Activated B cell treated with CpG ODN at 0.5 μM for 24 hours (primary cell): ENCODE results near the gene GCAT. TPM values are rescaled to one million over a fixed set of nuclear protein-coding genes. Genes with fewer than 3 reads are reported as not detected.

Source experiments
- ATAC-seq: fragments of 200-7000 bp; cut with Tn5 transposase; one replicate; pipeline ENCODE4 v1.10.0; 2021; ENCODE audit warnings: low read depth, mild to moderate bottlenecking, moderate library complexity
- CTCF ChIA-PET: fragments of 350-600 bp; sonication (Branson Sonifier 250); formaldehyde crosslinking; loops from one replicate; lab custom pipeline; 2021; ENCODE audit warnings: antibody characterized with exemption; lab: Charles Lee
- POLR2A ChIA-PET: fragments of 350-600 bp; sonication (Branson Sonifier 250); formaldehyde crosslinking; loops from one replicate; lab custom pipeline; 2021; ENCODE audit warnings: antibody characterized with exemption; lab: Charles Lee
- DNase-seq: peaks from one replicate; pipeline ENCODE4 v3.0.0; 2022
- H3K27ac Mint-ChIP-seq: one replicate; pipeline ENCODE4 v1.8.0; 2020; ENCODE audit warnings: mixed read lengths
- H3K27me3 Mint-ChIP-seq: one replicate; pipeline ENCODE4 v1.8.0; 2021; ENCODE audit warnings: mixed read lengths
- H3K36me3 Mint-ChIP-seq: one replicate; pipeline ENCODE4 v1.8.0; 2021; ENCODE audit warnings: low read depth, mixed read lengths
- H3K4me1 Mint-ChIP-seq: one replicate; pipeline ENCODE4 v1.8.0; 2021; ENCODE audit warnings: mixed read lengths
- H3K4me3 Mint-ChIP-seq: one replicate; pipeline ENCODE4 v1.8.0; 2020; ENCODE audit warnings: mild to moderate bottlenecking, mixed read lengths
- H3K9me3 Mint-ChIP-seq: one replicate; pipeline ENCODE4 v1.8.0; 2020; ENCODE audit warnings: mixed read lengths
- intact Hi-C: fragments of 100-400 bp; cut with micrococcal nuclease; formaldehyde crosslinking; loops from one replicate; pipeline ENCODE4 v1.15.1; 2024
- total RNA-seq: library from RNA; stranded (reverse); gene quantifications from 2 replicates; pipeline ENCODE4 v1.2.3, GENCODE V29; 2022
- TF ChIP-seq, protein P1 (sequence below): fragments of 200-600 bp; IDR thresholded peaks from one replicate; pipeline ENCODE4 v1.8.0; 2022; ENCODE audit warnings: antibody characterized with exemption, mild to moderate bottlenecking

GCAT gene
- total RNA-seq, 1 donor from 2014 or later = 0.40 TPM

- intact Hi-C loops = no loop called here
- CTCF ChIA-PET = no interaction called here
- H3K4me3 Mint-ChIP-seq = peak overlapping the region; percentile 41
Measured at GRCh38 chr22:37803639-37804351, 3.9 kb upstream of the GCAT start.

GRCh38 chr22:37804352-37804880 lies 3.3 kb upstream of the GCAT start:
- no peaks in the 10 kb centered on the region for H3K9me3 Mint-ChIP-seq
- H3K27ac Mint-ChIP-seq = no peak overlapping the region
- H3K36me3 Mint-ChIP-seq = no peaks in the 10 kb centered on the region
- peaks cover 47% of the 10 kb centered on the region for H3K4me1 Mint-ChIP-seq
- H3K4me3 Mint-ChIP-seq = peak overlapping the region; percentile 41
- peaks cover 47% of the 10 kb centered on the region for H3K27me3 Mint-ChIP-seq
- intact Hi-C loops = no loop called here
- ChIA-PET POLR2A (interaction anchor here (0.6 to 1.2 kb wide), 5 partner anchors 22 to 1679 kb away, joined by 3 read pairs; partner anchors contain the start of gene ANKRD54), CTCF (no interaction called here)
- no peak for DNase-seq
- no peak for ATAC-seq
- TF ChIP-seq, protein P1, sequence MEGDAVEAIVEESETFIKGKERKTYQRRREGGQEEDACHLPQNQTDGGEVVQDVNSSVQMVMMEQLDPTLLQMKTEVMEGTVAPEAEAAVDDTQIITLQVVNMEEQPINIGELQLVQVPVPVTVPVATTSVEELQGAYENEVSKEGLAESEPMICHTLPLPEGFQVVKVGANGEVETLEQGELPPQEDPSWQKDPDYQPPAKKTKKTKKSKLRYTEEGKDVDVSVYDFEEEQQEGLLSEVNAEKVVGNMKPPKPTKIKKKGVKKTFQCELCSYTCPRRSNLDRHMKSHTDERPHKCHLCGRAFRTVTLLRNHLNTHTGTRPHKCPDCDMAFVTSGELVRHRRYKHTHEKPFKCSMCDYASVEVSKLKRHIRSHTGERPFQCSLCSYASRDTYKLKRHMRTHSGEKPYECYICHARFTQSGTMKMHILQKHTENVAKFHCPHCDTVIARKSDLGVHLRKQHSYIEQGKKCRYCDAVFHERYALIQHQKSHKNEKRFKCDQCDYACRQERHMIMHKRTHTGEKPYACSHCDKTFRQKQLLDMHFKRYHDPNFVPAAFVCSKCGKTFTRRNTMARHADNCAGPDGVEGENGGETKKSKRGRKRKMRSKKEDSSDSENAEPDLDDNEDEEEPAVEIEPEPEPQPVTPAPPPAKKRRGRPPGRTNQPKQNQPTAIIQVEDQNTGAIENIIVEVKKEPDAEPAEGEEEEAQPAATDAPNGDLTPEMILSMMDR = no peak

More at GRCh38 chr22:37803639-37804351, 3.9 kb upstream of the GCAT start:
- no peaks in the 10 kb centered on the region for H3K9me3 Mint-ChIP-seq
- H3K36me3 Mint-ChIP-seq = no peaks in the 10 kb centered on the region
- TF ChIP-seq, protein P1 = no peak
- H3K4me1 Mint-ChIP-seq = peaks cover 49% of the 10 kb centered on the region
- ATAC-seq (no peak), DNase-seq (no peak)
- H3K27ac Mint-ChIP-seq = no peak overlapping the region
- peaks cover 45% of the 10 kb centered on the region for H3K27me3 Mint-ChIP-seq
- POLR2A ChIA-PET = interaction anchor here (0.6 to 1.2 kb wide), 2 partner anchors 28 to 71 kb away, joined by 3 to 4 read pairs; no protein-coding TSS in a partner anchor

DNA sequence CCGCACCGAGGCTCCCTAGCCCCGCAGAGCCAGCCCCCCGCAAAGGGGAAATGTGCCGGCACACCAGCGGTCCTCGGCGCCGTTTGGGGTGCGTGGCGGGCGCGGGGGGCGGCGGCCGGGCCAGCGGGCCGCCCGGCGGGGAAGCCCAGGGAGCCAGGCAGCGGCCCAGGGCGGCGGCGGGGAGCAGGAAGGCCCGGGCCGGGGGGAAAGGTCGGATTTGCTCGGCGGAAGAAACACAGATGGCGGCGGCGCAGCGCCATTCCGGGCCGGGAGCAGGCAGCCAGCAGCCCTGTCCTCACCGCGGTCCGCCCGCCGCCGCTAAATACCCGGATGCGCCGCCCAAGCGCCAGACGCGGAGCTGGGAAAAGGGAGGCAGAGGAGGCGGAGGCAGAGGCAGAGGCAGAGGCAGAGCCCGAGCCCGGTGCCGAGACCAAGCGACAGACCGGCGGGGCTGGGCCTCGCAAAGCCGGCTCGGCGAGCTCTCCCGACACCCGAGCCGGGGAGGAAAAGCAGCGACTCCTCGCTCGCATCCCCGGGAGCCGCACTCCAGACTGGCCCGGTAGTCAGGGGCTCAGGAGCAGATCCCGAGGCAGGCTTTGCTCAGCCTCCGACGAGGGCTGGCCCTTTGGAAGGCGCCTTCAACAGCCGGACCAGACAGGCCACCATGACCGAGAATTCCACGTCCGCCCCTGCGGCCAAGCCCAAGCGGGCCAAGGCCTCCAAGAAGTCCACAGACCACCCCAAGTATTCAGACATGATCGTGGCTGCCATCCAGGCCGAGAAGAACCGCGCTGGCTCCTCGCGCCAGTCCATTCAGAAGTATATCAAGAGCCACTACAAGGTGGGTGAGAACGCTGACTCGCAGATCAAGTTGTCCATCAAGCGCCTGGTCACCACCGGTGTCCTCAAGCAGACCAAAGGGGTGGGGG lies 2.6 kb upstream of the GCAT start:
- peak overlapping the region; percentile 66 for H3K4me3 Mint-ChIP-seq
- CTCF ChIA-PET = no interaction called here
- H3K4me1 Mint-ChIP-seq = peaks cover 47% of the 10 kb centered on the region
- H3K36me3 Mint-ChIP-seq = no peaks in the 10 kb centered on the region
- H3K27ac Mint-ChIP-seq = no peak overlapping the region
- H3K27me3 Mint-ChIP-seq = peaks cover 49% of the 10 kb centered on the region
- DNase-seq (peak; percentile 34), ATAC-seq (no peak)
- POLR2A ChIA-PET = interaction anchor here (0.6 to 1.2 kb wide), 5 partner anchors 23 to 1678 kb away, joined by 3 read pairs; partner anchors contain the start of gene ANKRD54
- TF ChIP-seq, protein P1 = no peak
- H3K9me3 Mint-ChIP-seq = no peaks in the 10 kb centered on the region
- intact Hi-C loops = no loop called here

DNA sequence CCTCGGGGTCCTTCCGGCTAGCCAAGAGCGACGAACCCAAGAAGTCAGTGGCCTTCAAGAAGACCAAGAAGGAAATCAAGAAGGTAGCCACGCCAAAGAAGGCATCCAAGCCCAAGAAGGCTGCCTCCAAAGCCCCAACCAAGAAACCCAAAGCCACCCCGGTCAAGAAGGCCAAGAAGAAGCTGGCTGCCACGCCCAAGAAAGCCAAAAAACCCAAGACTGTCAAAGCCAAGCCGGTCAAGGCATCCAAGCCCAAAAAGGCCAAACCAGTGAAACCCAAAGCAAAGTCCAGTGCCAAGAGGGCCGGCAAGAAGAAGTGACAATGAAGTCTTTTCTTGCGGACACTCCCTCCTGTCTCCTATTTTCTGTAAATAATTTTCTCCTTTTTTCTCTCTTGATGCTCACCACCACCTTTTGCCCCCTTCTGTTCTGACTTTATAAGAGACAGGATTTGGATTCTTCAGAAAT lies 1.9 kb upstream of the GCAT start:
- peaks cover 46% of the 10 kb centered on the region for H3K27me3 Mint-ChIP-seq
- peaks cover 47% of the 10 kb centered on the region for H3K4me1 Mint-ChIP-seq
- POLR2A ChIA-PET = no interaction called here
- CTCF ChIA-PET = no interaction called here
- peak overlapping the region; percentile 66 for H3K4me3 Mint-ChIP-seq
- no peak overlapping the region for H3K27ac Mint-ChIP-seq
- intact Hi-C loops = loop anchor here (2.0 kb wide), 1 partner anchor 59 kb away; no protein-coding TSS in a partner anchor
- no peaks in the 10 kb centered on the region for H3K36me3 Mint-ChIP-seq
- TF ChIP-seq, protein P1 = no peak
- DNase-seq = no peak
- ATAC-seq = no peak
- H3K9me3 Mint-ChIP-seq = no peaks in the 10 kb centered on the region
